Epidermal melanocyte (primary cell): Measurements from ENCODE around the gene KIAA0513.

Source experiments
- DNase-seq: peaks from one replicate; pipeline ENCODE4 v3.0.0; 2011; ENCODE audit warnings: low spot score; ENCODE audit not compliant: insufficient read length

The KIAA0513 gene

DNA sequence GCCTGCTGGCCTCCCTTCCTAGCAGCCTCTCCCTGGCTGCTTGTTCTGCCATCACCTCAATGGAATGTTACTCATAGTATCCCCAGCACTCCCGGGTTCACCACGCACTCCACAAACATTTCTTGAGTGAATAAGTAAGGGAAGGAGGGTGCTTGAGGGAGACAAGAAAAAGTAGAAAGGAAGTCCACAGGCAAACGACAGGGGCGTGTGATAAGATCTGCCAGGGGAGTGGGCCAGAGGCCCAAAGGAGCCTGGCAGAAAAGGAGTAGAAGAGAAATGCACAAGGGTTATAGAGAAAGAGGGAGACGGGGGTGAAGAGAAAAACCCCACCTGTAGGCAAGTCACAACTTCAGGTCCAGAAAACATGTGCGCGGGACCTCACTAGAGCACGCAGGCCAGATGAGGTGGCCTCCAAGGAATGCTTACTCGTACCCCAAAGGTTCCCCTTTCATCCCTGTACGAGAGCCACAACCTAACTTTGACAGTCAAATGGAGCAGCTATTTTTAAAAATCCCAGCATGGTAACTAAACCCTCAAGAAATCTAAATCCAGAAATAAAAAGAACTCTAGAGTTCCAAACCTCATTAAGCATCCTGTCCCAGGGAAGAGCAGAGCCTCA is 22.9 kb upstream of the KIAA0513 start:
- DNase-seq = peak; percentile 69

- peak; percentile 50 for DNase-seq
Measured at GRCh38 chr16:85005285-85006069, 22.1 kb upstream of the KIAA0513 start.

- DNase-seq = no peak
Measured at GRCh38 chr16:85006639-85007038, 21.0 kb upstream of the KIAA0513 start.

GRCh38 chr16:85007496-85008214 is 19.9 kb upstream of the KIAA0513 start:
- no peak for DNase-seq

- DNase-seq = no peak
Measured at GRCh38 chr16:85008271-85008670, 19.3 kb upstream of the KIAA0513 start.

DNA sequence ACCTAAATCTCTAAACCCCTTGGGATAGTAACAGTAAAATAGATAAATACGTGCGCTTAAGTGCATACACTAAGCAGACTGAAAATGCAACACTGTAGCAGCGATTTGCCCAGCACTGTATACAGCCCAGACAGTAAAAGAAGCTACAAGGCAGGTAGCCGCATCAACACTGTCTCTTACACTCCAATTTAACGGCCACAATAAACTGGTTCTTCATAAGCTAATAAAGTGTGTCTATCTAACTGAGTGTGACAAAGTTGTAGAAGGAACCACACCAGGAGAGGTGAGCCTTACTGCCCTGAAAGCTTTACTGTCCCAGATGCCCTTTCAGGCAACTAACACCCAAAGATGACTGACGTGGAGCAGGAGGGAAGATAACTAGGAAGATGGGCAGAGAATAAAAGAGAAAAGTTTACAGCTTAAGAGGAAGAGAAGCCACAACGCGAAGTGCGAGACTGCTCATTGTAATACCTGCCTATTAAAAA is 17.1 kb upstream of the KIAA0513 start:
- DNase-seq = no peak

DNA sequence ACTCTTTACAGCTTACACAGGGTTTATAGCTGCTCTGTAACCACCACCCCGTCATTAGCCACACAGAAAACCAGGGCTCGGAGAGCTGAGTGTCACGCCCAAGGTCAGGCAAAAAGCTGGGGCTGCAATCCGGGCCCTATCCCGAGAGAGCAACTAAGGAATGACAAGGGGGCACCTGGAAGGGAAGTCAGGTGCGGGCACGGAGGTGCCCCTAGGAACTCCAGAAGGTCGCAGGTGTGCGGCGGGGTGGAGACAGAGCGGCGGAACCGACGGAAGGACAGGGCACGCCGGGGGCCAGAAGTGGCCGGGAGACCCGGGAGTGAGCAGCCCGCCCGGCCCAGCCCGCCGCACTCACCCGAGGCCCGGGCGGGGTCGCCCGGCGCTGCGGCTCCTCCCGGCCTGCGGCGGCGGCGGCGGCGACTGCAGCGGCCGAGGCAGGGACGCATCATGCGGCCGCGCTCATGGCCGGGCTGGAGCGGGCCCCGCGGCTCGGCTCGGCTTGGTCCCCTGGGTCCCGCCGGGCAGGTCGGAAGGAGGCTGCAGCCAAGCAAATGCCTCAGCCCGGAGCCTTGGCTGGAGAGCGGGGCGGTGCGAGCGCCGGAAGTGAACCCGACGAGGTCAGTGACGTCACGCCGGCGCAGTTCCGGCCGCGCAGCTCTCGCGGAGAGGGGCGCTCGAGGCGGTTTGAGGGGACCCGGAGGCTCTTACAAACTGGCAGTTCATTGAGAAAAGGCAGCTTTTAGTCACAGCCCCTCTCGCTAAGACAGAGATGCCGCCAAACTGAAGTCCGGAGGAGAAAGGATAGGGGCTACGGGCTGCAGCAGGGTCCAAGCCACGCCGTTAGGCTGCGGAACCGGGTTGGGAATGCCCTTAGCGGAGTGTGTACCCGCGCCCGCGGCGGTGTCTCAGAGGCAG is 16.4 kb upstream of the KIAA0513 start, which contains the start of gene ZDHHC7:
Gene ZDHHC7, minus strand, starts transcription at position 605 of the 915 bp plus-strand sequence. CDS start 20,917 bp downstream, outside the sequence.
- DNase-seq = peak; percentile 75

GRCh38 chr16:85011846-85012284 is 15.7 kb upstream of the KIAA0513 start:
- DNase-seq = no peak

DNA sequence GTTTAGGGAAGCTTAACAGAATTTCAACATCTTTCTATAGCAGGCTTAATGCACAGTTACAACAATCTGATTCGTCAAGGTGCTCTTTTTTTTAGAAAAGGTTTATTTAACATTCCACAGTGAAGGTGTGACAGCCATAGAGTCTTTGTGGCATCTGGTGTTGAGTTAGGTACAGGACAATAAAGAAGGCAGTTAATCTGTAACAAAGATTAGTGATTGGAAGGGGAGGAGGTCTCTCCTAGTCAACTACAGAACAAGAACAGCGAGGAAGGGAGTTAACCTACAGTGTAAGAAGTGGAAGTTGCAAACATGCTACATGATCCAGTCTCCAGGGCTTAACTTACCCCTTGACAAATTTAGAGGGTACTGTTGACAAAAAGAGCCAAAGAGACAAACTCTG is 13.3 kb upstream of the KIAA0513 start:
- DNase-seq = no peak

- DNase-seq = no peak
Measured at GRCh38 chr16:85015481-85016187, 12.0 kb upstream of the KIAA0513 start.

DNA sequence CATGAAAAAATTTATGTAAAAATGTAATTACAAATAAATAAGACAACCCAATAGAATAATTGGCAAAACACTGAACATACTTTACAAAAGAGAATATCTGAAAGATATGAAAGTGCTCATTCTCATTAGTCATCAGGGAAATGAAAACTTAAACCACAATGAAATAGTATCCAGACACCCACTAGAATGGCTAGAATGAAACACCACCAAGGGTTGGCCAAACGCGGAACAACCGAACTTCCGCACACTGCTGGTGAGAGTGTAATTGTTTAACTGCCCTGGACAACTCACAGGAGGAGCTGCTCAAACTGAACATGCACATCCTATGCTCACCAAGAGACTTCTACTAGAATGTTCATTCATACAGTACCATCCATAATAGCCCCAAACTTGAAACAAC is 10.4 kb upstream of the KIAA0513 start:
- no peak for DNase-seq

DNA sequence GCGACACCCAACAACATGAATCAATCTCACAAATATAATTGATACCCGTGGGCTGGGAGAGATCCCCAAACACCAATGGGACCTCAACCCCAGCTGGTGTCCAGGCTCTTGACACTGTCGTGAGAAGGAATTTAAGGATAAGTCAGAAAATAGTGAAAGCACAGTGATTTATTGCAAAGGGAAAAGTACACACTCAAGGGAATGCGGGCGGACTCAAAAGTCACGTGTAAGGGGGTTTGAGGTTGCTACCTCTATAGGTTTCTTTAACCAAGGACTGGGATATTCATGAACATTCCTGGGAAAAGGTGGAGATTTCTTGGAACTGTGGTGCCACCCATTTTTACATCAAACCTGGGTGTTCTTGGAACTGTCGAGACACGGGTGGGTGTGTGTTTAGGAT is 10.0 kb upstream of the KIAA0513 start:
- DNase-seq = no peak

DNA sequence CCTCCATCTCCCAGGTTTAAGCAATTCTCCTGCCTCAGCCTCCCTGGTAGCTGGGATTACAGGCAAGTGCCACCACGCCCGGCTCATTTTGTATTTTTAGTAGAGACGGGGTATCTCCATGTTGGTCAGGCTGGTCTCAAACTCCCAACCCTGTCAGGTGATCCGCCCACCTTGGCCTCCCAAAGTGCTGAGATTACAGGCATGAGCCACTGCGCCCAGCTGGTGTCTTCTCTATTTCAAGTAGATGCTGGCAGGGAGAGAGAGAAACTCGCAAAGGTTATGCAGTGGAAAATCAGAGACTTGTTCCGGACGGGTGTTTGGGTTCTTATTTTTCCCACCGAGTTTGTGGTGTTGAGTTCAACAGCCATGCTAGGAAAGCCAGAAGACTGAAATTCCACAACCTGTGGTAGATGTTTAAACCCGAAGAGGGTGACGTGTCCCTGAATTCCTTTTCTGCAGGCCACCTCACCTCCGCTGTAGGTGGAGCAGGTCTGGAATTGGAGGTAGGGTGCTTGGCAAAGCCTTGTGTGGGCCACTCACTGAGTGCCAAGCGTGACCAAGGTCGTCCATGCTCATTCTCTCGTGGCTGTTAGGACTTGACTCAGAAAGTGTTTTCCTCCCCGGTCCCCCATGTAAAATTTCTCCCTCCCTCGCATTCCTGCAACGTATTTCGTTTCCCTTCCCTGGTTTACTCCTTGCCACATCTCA is 8.9 kb upstream of the KIAA0513 start:
- DNase-seq = no peak

- DNase-seq = no peak
Measured at GRCh38 chr16:85019659-85020245, 7.8 kb upstream of the KIAA0513 start.

- no peak for DNase-seq
Measured at GRCh38 chr16:85025781-85026653, 1.6 kb upstream of the KIAA0513 start.

DNA sequence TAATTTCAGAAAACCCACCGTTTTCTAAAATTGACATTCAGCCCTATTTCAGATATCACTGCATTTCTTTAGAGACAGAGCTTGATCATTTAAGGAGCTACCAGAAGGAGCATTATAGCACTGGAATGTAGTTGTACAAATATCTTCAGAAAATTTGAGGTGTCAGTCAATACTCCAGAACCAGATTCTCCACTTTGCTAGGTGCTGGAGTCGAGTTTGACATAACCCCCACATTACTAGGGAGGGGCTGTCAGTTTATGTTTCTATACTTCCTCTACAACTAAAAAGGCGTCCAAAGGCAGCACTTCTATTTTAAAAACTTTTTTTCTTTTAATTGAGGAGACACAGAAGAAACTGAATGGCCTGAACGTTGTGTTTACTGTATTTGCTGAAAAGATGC is 892 bp upstream of the KIAA0513 start:
- DNase-seq = no peak

- DNase-seq = no peak
Measured at GRCh38 chr16:85027958-85028684, 526 bp downstream of the KIAA0513 start.
